Activated naive CD8-positive, alpha-beta T cell (primary cell): ENCODE results near the gene CSMD2.

Experiments
- H3K27ac Mint-ChIP-seq: one replicate; pipeline ENCODE4 v1.8.0; 2021; ENCODE audit warnings: mixed read lengths
- H3K27me3 Mint-ChIP-seq: one replicate; pipeline ENCODE4 v1.8.0; 2021; ENCODE audit warnings: mixed read lengths
- H3K36me3 Mint-ChIP-seq: one replicate; pipeline ENCODE4 v1.8.0; 2021; ENCODE audit warnings: mixed read lengths
- H3K4me1 Mint-ChIP-seq: one replicate; pipeline ENCODE4 v1.8.0; 2021; ENCODE audit warnings: low read depth, mixed read lengths
- H3K4me3 Mint-ChIP-seq: one replicate; pipeline ENCODE4 v1.8.0; 2021; ENCODE audit warnings: mild to moderate bottlenecking, mixed read lengths
- H3K9me3 Mint-ChIP-seq: one replicate; pipeline ENCODE4 v1.8.0; 2021; ENCODE audit warnings: low read depth, mixed read lengths

CSMD2 gene

GRCh38 chr1:33683913-33684312 lies 481.1 kb downstream of the CSMD2 start:
- no peak overlapping the region for H3K27ac Mint-ChIP-seq

DNA sequence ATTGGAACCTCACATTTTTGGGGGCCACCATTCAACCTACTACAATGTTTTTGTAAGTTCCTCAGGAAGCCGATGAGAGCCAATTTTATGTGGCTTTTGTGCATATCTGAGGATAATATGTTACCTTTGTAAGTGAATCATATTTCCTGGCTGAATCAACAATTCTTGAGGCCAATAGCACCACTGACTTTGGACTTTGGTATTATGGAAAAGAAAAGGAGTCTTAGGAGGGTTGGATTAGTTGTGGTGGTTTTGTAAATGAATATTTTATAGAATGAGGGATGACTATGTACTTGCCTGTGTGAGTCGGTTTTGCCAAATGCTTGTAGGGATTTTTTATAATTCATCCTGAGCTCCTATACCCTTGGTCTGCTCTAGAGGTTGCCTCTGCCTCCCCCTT lies 482.7 kb downstream of the CSMD2 start:
- H3K27ac Mint-ChIP-seq: no peak overlapping the region
- no peaks in the 10 kb centered on the region for H3K36me3 Mint-ChIP-seq
- H3K4me1 Mint-ChIP-seq: no peaks in the 10 kb centered on the region
- H3K9me3 Mint-ChIP-seq: peaks cover 3% of the 10 kb centered on the region
- peaks cover 10% of the 10 kb centered on the region for H3K27me3 Mint-ChIP-seq
- H3K4me3 Mint-ChIP-seq: no peak overlapping the region

More at GRCh38 chr1:33683913-33684312, 481.1 kb downstream of the CSMD2 start:
- H3K4me1 Mint-ChIP-seq: no peaks in the 10 kb centered on the region
- no peaks in the 10 kb centered on the region for H3K36me3 Mint-ChIP-seq
- no peak overlapping the region for H3K4me3 Mint-ChIP-seq
- H3K27me3 Mint-ChIP-seq: peaks cover 14% of the 10 kb centered on the region
- H3K9me3 Mint-ChIP-seq: no peaks in the 10 kb centered on the region

- Mint-ChIP-seq H3K36me3 (no peaks in the 10 kb centered on the region), H3K4me3 (no peak overlapping the region), H3K27ac (no peak overlapping the region), H3K27me3 (peaks cover 5% of the 10 kb centered on the region), H3K4me1 (no peaks in the 10 kb centered on the region), H3K9me3 (peaks cover 3% of the 10 kb centered on the region)
Measured at GRCh38 chr1:33680281-33680840, 484.7 kb downstream of the CSMD2 start.

DNA sequence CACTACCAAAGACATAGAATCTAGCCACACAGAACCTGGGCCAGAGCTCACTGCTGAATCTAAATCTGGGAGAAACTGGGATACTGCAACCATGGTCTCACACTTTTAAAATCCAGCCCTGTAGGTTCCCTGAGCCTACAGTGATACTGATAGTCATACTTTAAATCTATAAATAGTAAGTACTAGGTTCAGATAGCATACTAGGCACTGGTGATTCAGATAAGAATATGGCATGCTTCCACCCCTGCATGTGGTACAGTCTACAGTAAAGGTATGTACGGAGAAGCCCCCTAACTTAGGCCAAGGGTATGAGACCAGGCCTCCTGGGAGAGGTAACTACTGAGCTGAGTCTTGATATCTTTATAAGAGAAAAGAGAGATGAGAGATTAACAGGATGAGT lies 494.5 kb downstream of the CSMD2 start:
- Mint-ChIP-seq H3K27ac (no peak overlapping the region), H3K27me3 (peaks cover 10% of the 10 kb centered on the region), H3K4me3 (no peak overlapping the region), H3K36me3 (no peaks in the 10 kb centered on the region), H3K4me1 (no peaks in the 10 kb centered on the region), H3K9me3 (no peaks in the 10 kb centered on the region)

DNA sequence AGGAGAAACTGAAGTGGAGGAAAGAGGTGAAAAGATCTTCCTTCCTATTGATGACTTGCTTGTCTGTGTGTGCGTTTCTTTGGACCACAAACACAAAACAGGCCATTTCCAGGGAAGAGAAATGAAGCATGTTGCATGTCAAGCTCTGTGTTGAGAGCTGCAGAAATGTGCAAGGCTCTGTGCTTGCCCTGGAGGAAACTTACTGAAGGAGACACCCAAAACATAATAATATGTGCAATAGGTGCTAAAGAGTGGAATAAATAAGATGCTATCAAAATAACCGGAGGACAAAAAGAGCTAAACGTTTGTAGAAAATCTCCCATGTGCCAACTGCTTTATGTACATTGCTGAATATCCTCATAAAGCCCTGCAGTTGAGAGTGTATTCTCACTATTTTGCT lies 496.3 kb downstream of the CSMD2 start:
- Mint-ChIP-seq H3K36me3 (no peaks in the 10 kb centered on the region), H3K27ac (no peak overlapping the region), H3K4me3 (no peak overlapping the region)

DNA sequence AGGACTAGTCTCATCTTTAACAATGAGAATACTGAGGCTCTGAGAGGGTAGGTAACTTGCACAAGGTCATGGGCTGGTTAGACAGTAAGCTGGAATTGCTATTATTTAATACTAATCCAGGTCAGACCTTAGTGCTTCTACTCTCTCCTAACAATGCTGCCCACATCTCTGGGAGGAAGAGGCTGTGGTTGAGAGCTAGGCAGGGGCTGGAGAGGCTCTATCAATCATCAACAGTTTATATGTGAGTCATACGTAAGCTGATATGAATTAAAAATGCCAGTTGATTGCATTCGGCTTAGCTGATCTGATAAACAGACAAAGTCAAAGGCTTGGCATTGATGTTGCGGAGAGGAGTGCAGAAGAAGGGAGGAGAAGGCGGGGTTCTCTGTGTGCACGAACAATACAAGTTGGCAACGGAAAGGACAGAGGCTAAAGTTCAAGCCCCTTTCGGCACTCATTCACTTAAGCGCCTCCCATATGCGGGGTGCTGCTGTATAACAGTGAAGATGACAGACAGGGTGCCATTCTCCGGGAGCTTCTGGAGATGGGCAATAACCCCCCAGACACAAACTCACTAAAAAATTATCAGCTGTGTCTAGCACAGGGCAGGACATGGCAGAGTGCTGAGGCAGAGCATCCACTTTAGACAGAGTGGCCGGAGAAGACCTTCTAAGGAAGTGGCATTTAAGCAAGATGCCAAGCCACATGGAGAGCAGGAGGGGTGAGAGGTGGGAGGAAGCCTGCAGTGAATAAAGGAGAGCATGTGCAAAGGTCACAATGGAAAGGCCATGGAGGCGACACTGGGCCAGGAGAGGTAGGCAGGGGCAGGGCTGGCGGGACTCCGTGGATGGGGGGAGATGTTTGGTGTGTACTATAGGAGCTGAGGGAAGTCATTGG lies 497.4 kb downstream of the CSMD2 start:
- Mint-ChIP-seq H3K4me1 (no peaks in the 10 kb centered on the region), H3K9me3 (no peaks in the 10 kb centered on the region), H3K36me3 (no peaks in the 10 kb centered on the region), H3K4me3 (no peak overlapping the region), H3K27ac (no peak overlapping the region), H3K27me3 (peaks cover 9% of the 10 kb centered on the region)

More for the DNA sequence above, 496.3 kb downstream of the CSMD2 start:
- H3K27me3 Mint-ChIP-seq: peaks cover 11% of the 10 kb centered on the region
- H3K9me3 Mint-ChIP-seq: no peaks in the 10 kb centered on the region
- no peaks in the 10 kb centered on the region for H3K4me1 Mint-ChIP-seq

DNA sequence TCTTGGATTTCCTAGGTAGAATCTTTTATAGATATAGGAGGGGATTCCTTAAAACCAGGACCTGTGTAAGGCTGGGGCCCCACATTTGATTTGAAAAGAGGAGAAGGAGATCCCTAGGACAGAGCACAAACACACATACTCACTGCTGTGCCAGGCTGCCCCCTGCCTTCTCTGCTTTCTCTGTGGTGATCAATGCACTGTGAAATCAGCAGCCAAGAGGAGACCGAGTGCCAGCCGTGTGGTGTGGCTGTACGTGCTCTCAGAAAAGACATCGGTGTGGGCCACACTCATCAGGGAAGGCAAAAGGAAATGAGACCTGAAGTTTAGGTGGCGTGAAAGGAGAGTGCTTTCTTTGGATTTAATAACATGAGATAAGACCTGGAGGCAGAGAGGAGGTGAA lies 498.4 kb downstream of the CSMD2 start:
- H3K4me1 Mint-ChIP-seq: no peaks in the 10 kb centered on the region
- peaks cover 9% of the 10 kb centered on the region for H3K27me3 Mint-ChIP-seq
- H3K9me3 Mint-ChIP-seq: no peaks in the 10 kb centered on the region
- H3K27ac Mint-ChIP-seq: no peak overlapping the region
- no peak overlapping the region for H3K4me3 Mint-ChIP-seq
- H3K36me3 Mint-ChIP-seq: no peaks in the 10 kb centered on the region

DNA sequence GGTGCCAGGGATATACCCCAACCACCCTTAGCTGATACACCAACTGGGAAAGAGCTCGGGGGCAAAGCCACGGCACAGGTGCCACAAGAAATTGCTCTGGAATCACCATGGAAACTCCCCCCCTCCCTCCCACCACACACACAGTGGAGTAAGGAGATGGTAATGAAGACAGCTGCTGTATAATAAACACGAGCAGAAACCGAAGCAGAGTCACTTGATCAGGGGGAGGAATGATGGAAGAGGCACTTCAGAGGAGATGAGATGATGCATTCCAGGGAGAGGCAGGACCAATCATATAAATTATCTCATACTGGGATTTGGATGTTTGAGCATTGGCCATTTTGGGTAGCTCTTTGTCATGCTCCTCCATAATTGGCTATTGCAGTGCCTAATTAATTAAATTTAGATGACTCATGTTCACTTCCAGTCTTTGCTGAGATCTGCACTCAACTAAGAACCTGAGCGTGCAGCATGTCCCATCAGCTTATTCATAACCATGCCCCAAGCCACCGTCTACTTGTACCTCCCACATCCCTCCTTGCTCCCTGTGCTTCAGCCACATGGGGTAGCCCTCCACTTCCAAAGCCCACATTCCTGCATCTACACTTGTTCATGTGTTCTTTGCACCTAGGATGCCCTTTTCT lies 503.1 kb downstream of the CSMD2 start:
- H3K4me1 Mint-ChIP-seq: no peaks in the 10 kb centered on the region
- H3K36me3 Mint-ChIP-seq: no peaks in the 10 kb centered on the region
- no peaks in the 10 kb centered on the region for H3K9me3 Mint-ChIP-seq
- H3K27ac Mint-ChIP-seq: no peak overlapping the region
- no peak overlapping the region for H3K4me3 Mint-ChIP-seq
- peaks cover 8% of the 10 kb centered on the region for H3K27me3 Mint-ChIP-seq

DNA sequence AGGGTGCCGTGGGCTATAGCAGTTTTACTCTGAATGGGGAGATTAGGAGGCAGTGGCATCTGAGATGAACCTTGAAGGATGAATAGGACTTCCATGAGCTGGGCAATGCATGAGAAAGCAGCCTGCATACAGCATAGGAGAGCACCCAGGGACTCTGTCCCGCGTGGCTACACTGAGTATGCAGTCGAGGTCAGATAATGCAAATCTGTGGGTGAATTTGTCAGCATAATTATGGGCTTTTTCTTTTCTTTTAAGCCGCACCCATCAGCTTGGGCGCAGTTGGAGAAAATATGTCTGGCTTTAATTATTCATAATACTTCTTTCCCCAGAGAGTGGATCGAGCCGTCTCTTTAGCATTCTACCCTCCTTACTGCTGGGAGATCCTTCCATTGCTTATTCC lies 504.1 kb downstream of the CSMD2 start:
- Mint-ChIP-seq H3K36me3 (no peaks in the 10 kb centered on the region), H3K9me3 (no peaks in the 10 kb centered on the region), H3K27me3 (peaks cover 5% of the 10 kb centered on the region), H3K4me1 (no peaks in the 10 kb centered on the region), H3K4me3 (no peak overlapping the region), H3K27ac (no peak overlapping the region)

- Mint-ChIP-seq H3K4me1 (no peaks in the 10 kb centered on the region), H3K9me3 (no peaks in the 10 kb centered on the region), H3K27me3 (peaks cover 2% of the 10 kb centered on the region), H3K4me3 (no peak overlapping the region), H3K27ac (no peak overlapping the region), H3K36me3 (no peaks in the 10 kb centered on the region)
Measured at GRCh38 chr1:33660244-33660643, 504.8 kb downstream of the CSMD2 start.

DNA sequence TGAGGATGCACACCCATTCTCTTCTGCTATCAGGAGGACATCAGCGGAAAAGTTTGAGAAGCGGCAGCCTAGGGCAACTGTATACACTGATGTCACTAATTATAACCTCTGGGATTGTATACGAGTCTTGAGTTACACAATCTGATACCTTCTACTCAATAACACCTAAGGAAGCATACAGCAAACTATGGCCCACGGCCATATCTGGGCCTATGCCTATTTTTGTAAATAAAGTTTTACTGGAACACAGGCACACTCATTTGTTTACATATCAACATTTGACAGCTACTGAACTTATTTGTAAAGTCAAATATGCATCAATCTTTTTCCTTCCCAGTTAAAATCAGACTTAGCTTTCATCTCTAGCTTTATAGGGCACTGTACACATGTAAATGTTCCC lies 505.4 kb downstream of the CSMD2 start:
- Mint-ChIP-seq H3K27ac (no peak overlapping the region), H3K9me3 (no peaks in the 10 kb centered on the region), H3K4me3 (no peak overlapping the region), H3K36me3 (no peaks in the 10 kb centered on the region), H3K27me3 (peaks cover 2% of the 10 kb centered on the region), H3K4me1 (no peaks in the 10 kb centered on the region)

- H3K9me3 Mint-ChIP-seq: no peaks in the 10 kb centered on the region
Measured at GRCh38 chr1:33657833-33658232, 507.2 kb downstream of the CSMD2 start.

DNA sequence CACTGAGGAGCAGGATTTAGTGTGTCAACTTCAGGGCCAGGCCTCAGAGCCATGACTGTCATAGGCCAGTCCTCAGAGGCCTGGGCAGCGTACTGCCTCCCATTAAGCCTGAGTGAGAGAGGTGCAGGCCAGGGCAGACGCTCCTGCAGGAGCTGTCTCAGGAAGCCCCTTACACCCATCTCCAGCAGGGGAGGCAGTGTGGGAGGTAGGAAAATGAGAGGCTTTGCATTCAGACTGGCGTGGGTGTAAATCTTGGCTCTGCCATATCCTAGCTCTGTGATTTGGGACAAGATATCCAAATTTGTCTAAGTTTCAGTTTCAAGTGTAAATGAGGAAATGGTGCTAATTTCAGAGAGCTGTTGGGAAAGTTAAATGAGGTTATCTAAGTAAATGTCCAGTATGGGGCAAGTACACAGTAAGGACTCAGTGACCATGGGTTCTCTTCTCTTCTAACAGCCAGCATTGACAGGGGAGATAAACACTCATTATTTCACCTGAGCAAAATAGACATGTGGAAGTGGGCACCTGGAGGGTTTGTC lies 508.5 kb downstream of the CSMD2 start:
- Mint-ChIP-seq H3K9me3 (no peaks in the 10 kb centered on the region), H3K4me1 (no peaks in the 10 kb centered on the region), H3K27me3 (peaks cover 3% of the 10 kb centered on the region), H3K4me3 (no peak overlapping the region), H3K36me3 (no peaks in the 10 kb centered on the region), H3K27ac (no peak overlapping the region)

More at GRCh38 chr1:33657833-33658232, 507.2 kb downstream of the CSMD2 start:
- Mint-ChIP-seq H3K4me1 (no peaks in the 10 kb centered on the region), H3K27ac (no peak overlapping the region), H3K27me3 (peaks cover 3% of the 10 kb centered on the region), H3K36me3 (no peaks in the 10 kb centered on the region), H3K4me3 (no peak overlapping the region)

DNA sequence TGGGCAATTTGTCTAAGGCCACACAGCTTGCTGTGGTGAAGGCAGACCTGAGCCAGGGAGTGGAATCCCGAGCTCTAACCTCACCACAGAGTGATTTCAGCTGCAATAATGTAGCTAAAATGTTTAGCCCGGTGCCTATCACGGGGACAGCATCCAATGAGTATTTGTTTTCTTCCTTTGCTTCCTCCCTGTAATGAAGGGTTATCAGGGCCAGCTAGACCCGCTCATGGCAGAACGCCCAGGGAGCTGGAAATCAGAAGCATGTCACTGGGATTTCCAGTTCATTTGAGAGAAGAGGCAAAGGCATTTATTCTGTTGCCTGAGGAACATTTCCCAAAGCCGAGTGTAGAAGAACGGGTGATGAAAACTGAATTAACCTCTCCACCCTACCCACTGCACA lies 509.5 kb downstream of the CSMD2 start:
- peaks cover 3% of the 10 kb centered on the region for H3K27me3 Mint-ChIP-seq
- no peak overlapping the region for H3K27ac Mint-ChIP-seq
- H3K9me3 Mint-ChIP-seq: no peaks in the 10 kb centered on the region
- H3K36me3 Mint-ChIP-seq: no peaks in the 10 kb centered on the region
- H3K4me3 Mint-ChIP-seq: no peak overlapping the region
- H3K4me1 Mint-ChIP-seq: no peaks in the 10 kb centered on the region

DNA sequence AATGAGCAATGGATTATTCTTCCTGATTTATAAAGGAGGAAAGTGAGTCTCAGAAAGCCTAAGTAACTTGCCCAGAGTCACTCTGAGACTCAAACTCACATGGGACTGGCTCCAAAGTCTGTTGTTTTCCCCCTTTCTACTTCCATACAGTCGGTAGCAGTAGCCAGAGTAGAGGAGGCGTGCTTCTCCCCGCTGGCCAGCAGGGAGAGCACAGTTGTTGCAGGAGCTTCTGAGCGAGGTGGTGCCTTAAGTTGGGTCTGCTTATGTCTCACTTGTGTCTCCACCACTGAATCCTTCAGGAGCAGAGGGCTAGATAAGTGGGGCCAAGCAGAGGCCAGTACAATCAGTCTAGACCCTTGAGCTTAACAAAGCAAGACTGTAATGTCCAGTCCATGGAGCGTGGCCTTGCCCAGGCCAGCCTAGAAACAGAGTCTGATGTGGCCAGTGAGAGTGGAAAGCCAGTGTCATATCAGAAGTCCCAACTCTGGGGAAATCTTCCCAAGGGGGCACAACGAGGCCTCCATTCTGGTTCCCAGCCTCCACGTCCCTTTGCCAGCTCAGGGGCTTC lies 510.7 kb downstream of the CSMD2 start:
- H3K4me3 Mint-ChIP-seq: no peak overlapping the region
- no peaks in the 10 kb centered on the region for H3K36me3 Mint-ChIP-seq
- peaks cover 3% of the 10 kb centered on the region for H3K27me3 Mint-ChIP-seq
- H3K9me3 Mint-ChIP-seq: no peaks in the 10 kb centered on the region
- H3K4me1 Mint-ChIP-seq: no peaks in the 10 kb centered on the region
- no peak overlapping the region for H3K27ac Mint-ChIP-seq
